Ishikawa (cell line): Measurements from ENCODE around the gene MITF.

Source experiments
- CREB1 ChIP-seq: IDR thresholded peaks from 2 replicates; pipeline ENCODE4 v1.6.1; 2012; ENCODE audit warnings: low read depth
- EGR1 ChIP-seq: IDR thresholded peaks from 2 replicates; pipeline ENCODE4 v1.6.1; 2012
- EP300 ChIP-seq: IDR thresholded peaks from 2 replicates; pipeline ENCODE4 v1.6.1; 2012; ENCODE audit warnings: borderline replicate concordance
- FOXM1 ChIP-seq: IDR thresholded peaks from 2 replicates; pipeline ENCODE4 v1.6.1; 2012; ENCODE audit warnings: low read depth, borderline replicate concordance
- NFIC ChIP-seq: IDR thresholded peaks from 2 replicates; pipeline ENCODE4 v1.6.1; 2012
- RAD21 ChIP-seq: IDR thresholded peaks from 2 replicates; pipeline ENCODE4 v1.6.1; 2012; ENCODE audit warnings: low read depth
- TAF1 ChIP-seq: IDR thresholded peaks from 2 replicates; pipeline ENCODE4 v1.6.1; 2012; ENCODE audit warnings: low read depth, mild to moderate bottlenecking
- TEAD4 ChIP-seq: IDR thresholded peaks from 2 replicates; pipeline ENCODE4 v1.6.1; 2012
- YY1 ChIP-seq: IDR thresholded peaks from 2 replicates; pipeline ENCODE4 v1.6.1; 2012; ENCODE audit warnings: low read depth
- ZBTB7A ChIP-seq: IDR thresholded peaks from 2 replicates; pipeline ENCODE4 v1.6.1; 2012; ENCODE audit warnings: low read depth
- TF ChIP-seq, protein P1 (sequence below): IDR thresholded peaks from 2 replicates; pipeline ENCODE4 v1.6.1; 2012; ENCODE audit warnings: low read depth, mild to moderate bottlenecking
- TF ChIP-seq, protein P2 (sequence below): IDR thresholded peaks from 2 replicates; pipeline ENCODE4 v1.6.1; 2012
- TF ChIP-seq, protein P3 (sequence below): IDR thresholded peaks from 2 replicates; pipeline ENCODE4 v1.6.1; 2012

- no peak for TF ChIP-seq EP300
- TF ChIP-seq FOXM1, result no peak
- no peak for TF ChIP-seq RAD21
- TF ChIP-seq, protein P1, sequence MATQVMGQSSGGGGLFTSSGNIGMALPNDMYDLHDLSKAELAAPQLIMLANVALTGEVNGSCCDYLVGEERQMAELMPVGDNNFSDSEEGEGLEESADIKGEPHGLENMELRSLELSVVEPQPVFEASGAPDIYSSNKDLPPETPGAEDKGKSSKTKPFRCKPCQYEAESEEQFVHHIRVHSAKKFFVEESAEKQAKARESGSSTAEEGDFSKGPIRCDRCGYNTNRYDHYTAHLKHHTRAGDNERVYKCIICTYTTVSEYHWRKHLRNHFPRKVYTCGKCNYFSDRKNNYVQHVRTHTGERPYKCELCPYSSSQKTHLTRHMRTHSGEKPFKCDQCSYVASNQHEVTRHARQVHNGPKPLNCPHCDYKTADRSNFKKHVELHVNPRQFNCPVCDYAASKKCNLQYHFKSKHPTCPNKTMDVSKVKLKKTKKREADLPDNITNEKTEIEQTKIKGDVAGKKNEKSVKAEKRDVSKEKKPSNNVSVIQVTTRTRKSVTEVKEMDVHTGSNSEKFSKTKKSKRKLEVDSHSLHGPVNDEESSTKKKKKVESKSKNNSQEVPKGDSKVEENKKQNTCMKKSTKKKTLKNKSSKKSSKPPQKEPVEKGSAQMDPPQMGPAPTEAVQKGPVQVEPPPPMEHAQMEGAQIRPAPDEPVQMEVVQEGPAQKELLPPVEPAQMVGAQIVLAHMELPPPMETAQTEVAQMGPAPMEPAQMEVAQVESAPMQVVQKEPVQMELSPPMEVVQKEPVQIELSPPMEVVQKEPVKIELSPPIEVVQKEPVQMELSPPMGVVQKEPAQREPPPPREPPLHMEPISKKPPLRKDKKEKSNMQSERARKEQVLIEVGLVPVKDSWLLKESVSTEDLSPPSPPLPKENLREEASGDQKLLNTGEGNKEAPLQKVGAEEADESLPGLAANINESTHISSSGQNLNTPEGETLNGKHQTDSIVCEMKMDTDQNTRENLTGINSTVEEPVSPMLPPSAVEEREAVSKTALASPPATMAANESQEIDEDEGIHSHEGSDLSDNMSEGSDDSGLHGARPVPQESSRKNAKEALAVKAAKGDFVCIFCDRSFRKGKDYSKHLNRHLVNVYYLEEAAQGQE, result no peak
- TF ChIP-seq TAF1, result no peak
- TF ChIP-seq YY1, result no peak
- TF ChIP-seq CREB1, result no peak
- TF ChIP-seq, protein P2, sequence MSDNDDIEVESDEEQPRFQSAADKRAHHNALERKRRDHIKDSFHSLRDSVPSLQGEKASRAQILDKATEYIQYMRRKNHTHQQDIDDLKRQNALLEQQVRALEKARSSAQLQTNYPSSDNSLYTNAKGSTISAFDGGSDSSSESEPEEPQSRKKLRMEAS, result no peak
- no peak for TF ChIP-seq TEAD4
- TF ChIP-seq NFIC, result no peak
- TF ChIP-seq ZBTB7A, result no peak
- no peak for TF ChIP-seq EGR1
- TF ChIP-seq, protein P3, sequence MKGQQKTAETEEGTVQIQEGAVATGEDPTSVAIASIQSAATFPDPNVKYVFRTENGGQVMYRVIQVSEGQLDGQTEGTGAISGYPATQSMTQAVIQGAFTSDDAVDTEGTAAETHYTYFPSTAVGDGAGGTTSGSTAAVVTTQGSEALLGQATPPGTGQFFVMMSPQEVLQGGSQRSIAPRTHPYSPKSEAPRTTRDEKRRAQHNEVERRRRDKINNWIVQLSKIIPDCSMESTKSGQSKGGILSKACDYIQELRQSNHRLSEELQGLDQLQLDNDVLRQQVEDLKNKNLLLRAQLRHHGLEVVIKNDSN, result no peak
Observed at GRCh38 chr3:69737392-69737791, 1.9 kb upstream of the MITF start.
